AG04450 (cell line): Measurements from ENCODE around the gene MGLL. TPM values are rescaled to one million over a fixed set of nuclear protein-coding genes. Genes with fewer than 3 reads are reported as not detected.

ENCODE experiments used
- CTCF ChIA-PET: fragments of 300-600, 350-600 bp; formaldehyde crosslinking; extraction: SDS; loops from one replicate; lab custom pipeline; 2022; ENCODE audit warnings: antibody characterized with exemption, inconsistent platforms; lab: Charles Lee
- POLR2A ChIA-PET: fragments of 350-600 bp; formaldehyde crosslinking; extraction: SDS; loops from one replicate; lab custom pipeline; 2021; ENCODE audit warnings: antibody characterized with exemption, inconsistent platforms; lab: Yijun Ruan, JAX
- DNase-seq: peaks from one replicate; pipeline ENCODE4 v3.0.0-alpha.2; 2011; ENCODE audit warnings: low read depth, low spot score
- H3K27ac ChIP-seq: one replicate; pipeline ENCODE4 v1.5.1; 2012; ENCODE audit warnings: low read depth, low read length, control low read depth
- H3K27me3 ChIP-seq: one replicate; pipeline ENCODE4 v1.6.0; 2012; ENCODE audit warnings: low read length; ENCODE audit not compliant: control insufficient read depth, insufficient read depth
- H3K4me3 ChIP-seq: 2 replicates; pipeline ENCODE4 v1.5.1; 2011; ENCODE audit warnings: mild to moderate bottlenecking, low read depth, low read length, control low read depth
- H3K9me3 ChIP-seq: 2 replicates; pipeline ENCODE4 v1.5.1; 2012; ENCODE audit warnings: low read length; ENCODE audit not compliant: control insufficient read depth, insufficient read depth
- CTCF ChIP-seq: IDR thresholded peaks from 2 replicates; pipeline ENCODE4 v1.5.1; 2011; ENCODE audit warnings: low read depth, low read length, control low read depth, inconsistent platforms
- polyA plus RNA-seq: library from polyadenylated mRNA; depleted of rRNA; stranded (reverse); fragments of >200 nt; gene quantifications from 2 replicates; pipeline ENCODE4 v1.2.3, GENCODE V29; 2011

MGLL gene
- polyA plus RNA-seq, 1 experiment: 49.1 TPM

GRCh38 chr3:127698691-127699415, 123.5 kb downstream of the MGLL start:
- no peaks in the 10 kb centered on the region for H3K27me3 ChIP-seq
- TF ChIP-seq CTCF: no peak
- CTCF ChIA-PET: interaction anchor here (0.6 to 1.6 kb wide), 4 partner anchors 44 to 917 kb away, joined by 3 to 6 read pairs (median 3); no protein-coding TSS in a partner anchor
- POLR2A ChIA-PET: no interaction called here
- H3K9me3 ChIP-seq: no peaks in the 10 kb centered on the region; the same call in 1 of the 2 replicates
- peak overlapping the region; percentile 96 for H3K27ac ChIP-seq
- DNase-seq: no peak
- H3K4me3 ChIP-seq: no peak overlapping the region

- H3K4me3 ChIP-seq: no peak overlapping the region
- TF ChIP-seq CTCF: no peak
- ChIA-PET CTCF (interaction anchor here (1.2 to 1.6 kb wide), 2 partner anchors 42 to 123 kb away, joined by 3 read pairs; no protein-coding TSS in a partner anchor), POLR2A (no interaction called here)
- H3K9me3 ChIP-seq: no peaks in the 10 kb centered on the region; the same call in 1 of the 2 replicates
- H3K27me3 ChIP-seq: no peaks in the 10 kb centered on the region
- DNase-seq: no peak
- H3K27ac ChIP-seq: peak overlapping the region; percentile 96
Observed at GRCh38 chr3:127698286-127698685, 124.0 kb downstream of the MGLL start.

- ChIA-PET POLR2A (interaction anchor here (1.0 to 1.4 kb wide), 4 partner anchors 38 to 363 kb away, joined by 3 to 6 read pairs (median 3); no protein-coding TSS in a partner anchor), CTCF (interaction anchor here (0.5 to 3.2 kb wide), 11 partner anchors 13 to 134 kb away, joined by 3 to 20 read pairs (median 3); partner anchors contain the start of gene MGLL)
- Histone ChIP-seq H3K27me3 (no peaks in the 10 kb centered on the region), H3K27ac (peak overlapping the region; percentile 96), H3K4me3 (peak overlapping the region; percentile 7; the same call in 1 of the 2 replicates), H3K9me3 (no peaks in the 10 kb centered on the region; the same call in 1 of the 2 replicates)
- peak; percentile 72 for DNase-seq
- no peak for TF ChIP-seq CTCF
Observed at GRCh38 chr3:127697551-127698240, 124.6 kb downstream of the MGLL start.

- DNase-seq: no peak
- H3K9me3 ChIP-seq: no peaks in the 10 kb centered on the region; the same call in 1 of the 2 replicates
- ChIA-PET CTCF (interaction anchor here (1.3 to 3.2 kb wide), 4 partner anchors 12 to 137 kb away, joined by 3 to 20 read pairs (median 10); no protein-coding TSS in a partner anchor), POLR2A (no interaction called here)
- H3K27me3 ChIP-seq: no peaks in the 10 kb centered on the region
- no peak overlapping the region for H3K27ac ChIP-seq
- H3K4me3 ChIP-seq: no peak overlapping the region
- TF ChIP-seq CTCF: peak; percentile 23
Observed at GRCh38 chr3:127694467-127695215, 127.7 kb downstream of the MGLL start.
